Measurements from ENCODE around the gene VOPP1.

Gene VOPP1

GRCh38 chr7:55463686-55464262 is 108.5 kb downstream of the VOPP1 start:
- H3K4me3 ChIP-seq (ENCODE audit: low read depth, low read length): no peak overlapping the region
- TF ChIP-seq, protein P1, sequence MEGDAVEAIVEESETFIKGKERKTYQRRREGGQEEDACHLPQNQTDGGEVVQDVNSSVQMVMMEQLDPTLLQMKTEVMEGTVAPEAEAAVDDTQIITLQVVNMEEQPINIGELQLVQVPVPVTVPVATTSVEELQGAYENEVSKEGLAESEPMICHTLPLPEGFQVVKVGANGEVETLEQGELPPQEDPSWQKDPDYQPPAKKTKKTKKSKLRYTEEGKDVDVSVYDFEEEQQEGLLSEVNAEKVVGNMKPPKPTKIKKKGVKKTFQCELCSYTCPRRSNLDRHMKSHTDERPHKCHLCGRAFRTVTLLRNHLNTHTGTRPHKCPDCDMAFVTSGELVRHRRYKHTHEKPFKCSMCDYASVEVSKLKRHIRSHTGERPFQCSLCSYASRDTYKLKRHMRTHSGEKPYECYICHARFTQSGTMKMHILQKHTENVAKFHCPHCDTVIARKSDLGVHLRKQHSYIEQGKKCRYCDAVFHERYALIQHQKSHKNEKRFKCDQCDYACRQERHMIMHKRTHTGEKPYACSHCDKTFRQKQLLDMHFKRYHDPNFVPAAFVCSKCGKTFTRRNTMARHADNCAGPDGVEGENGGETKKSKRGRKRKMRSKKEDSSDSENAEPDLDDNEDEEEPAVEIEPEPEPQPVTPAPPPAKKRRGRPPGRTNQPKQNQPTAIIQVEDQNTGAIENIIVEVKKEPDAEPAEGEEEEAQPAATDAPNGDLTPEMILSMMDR (IDR thresholded peaks at IDR 0.05; ENCODE audit: low read depth, low read length): no peak

- TF ChIP-seq, protein P1 (IDR thresholded peaks at IDR 0.05; ENCODE audit: low read depth, low read length): no peak
- H3K4me3 ChIP-seq (ENCODE audit: low read depth, low read length): no peak overlapping the region
Observed at GRCh38 chr7:55458351-55458750, 114.0 kb downstream of the VOPP1 start.

DNA sequence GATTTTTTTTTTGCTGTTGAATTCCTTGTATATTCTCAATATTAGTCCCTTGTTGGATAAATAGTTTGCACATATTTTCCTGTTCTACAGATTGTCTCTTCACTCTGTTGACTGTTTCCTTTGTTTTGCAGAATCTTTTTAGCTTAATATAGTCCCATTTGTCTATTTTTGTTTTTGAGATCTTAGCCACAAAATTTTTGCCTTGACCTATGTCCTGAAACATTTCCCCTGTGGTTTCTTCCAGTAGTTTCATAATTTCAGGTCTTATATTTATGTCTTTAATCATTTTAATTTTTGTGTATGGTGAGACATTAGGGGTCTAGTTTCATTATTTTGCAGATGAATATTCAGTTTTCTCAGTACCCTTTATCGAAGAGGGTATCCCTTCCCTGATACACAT is 114.5 kb downstream of the VOPP1 start:
- no peak overlapping the region for H3K4me3 ChIP-seq (ENCODE audit: low read depth, low read length)
- TF ChIP-seq, protein P1 (IDR thresholded peaks at IDR 0.05; ENCODE audit: low read depth, low read length): no peak

- TF ChIP-seq, protein P1 (IDR thresholded peaks at IDR 0.05; ENCODE audit: low read depth, low read length): no peak
- no peak overlapping the region for H3K4me3 ChIP-seq (ENCODE audit: low read depth, low read length)
Observed at GRCh38 chr7:55452971-55453370, 119.3 kb downstream of the VOPP1 start.

- no peak overlapping the region for H3K4me3 ChIP-seq (ENCODE audit: low read depth, low read length)
- TF ChIP-seq, protein P1 (IDR thresholded peaks at IDR 0.05; ENCODE audit: low read depth, low read length): no peak
Observed at GRCh38 chr7:55449992-55450535, 122.2 kb downstream of the VOPP1 start.

DNA sequence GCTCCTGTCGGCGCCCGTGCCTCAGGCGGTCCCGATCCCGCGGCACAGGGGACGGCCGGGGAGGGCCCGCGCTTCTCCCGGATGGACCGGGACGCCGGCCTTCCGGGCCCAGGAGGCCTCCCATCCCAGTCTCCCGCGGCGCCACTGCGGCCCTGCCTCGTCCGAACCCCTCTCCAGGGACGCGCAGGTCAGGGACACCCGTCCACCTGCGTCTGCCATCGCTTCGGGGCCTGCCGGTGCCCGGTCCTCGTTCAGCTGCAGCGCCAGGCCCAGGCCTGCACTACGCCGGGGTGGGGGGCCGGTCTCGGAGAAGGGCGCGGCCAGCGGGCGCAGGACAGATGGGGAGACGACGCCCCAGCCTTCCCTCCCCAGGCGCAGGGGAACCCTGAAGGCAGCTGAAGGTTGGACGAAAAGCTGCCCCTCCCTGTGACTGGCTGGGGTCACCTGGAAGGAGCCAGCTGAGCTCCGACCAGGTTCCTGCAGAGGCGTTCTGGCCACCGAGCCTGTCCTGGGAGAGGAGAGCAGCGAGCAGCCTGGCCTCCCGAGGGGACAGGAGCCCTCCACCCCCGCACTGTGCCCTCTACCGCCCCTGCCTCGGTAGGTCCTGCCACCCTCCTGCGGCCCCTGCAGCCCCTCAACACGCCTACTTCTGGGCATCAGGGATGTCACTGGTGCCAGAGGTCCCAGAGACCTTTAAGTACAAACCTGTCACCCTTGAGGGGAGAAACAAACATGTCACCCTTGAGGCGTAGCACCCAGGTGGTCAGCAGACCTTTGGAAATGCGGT is 122.9 kb downstream of the VOPP1 start:
- TF ChIP-seq, protein P1 (IDR thresholded peaks at IDR 0.05; ENCODE audit: low read depth, low read length): no peak
- no peak overlapping the region for H3K4me3 ChIP-seq (ENCODE audit: low read depth, low read length)

DNA sequence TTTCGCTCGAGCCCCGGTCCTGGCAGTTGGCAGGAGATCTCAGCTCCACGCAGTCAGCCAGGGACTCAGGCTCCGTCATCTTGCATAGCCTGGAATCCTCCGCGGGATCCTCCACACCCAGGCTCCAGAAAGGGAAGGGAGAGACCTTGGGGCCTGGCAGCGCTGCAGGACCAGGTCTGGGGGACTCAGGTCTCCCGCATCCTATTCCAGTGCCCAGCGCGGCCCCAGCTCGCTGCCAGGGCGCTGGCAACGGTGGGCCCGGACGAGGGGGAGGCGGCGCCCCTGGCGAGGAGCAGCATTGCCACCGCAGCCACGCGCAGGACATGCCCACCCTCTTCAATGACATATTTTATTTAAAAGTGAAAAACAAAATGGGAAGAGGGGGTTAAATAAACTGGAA is 123.8 kb downstream of the VOPP1 start:
- TF ChIP-seq, protein P1 (IDR thresholded peaks at IDR 0.05; ENCODE audit: low read depth, low read length): no peak
- no peak overlapping the region for H3K4me3 ChIP-seq (ENCODE audit: low read depth, low read length)

All from WI38 (cell line).